ENCODE results near the gene ALG14. TPM values are rescaled to one million over a fixed set of nuclear protein-coding genes. Genes with fewer than 3 reads are reported as not detected.

The ALG14 gene
- polyA plus RNA-seq, 3 donors, result 11.6 to 16.2 (median 14.3) TPM

- DNase-seq (ENCODE audit: low read depth in 3 of 3, low spot score in 2 of 3), result no peak
Observed at GRCh38 chr1:94988356-94988755, 84.4 kb downstream of the ALG14 start.

GRCh38 chr1:94986783-94987182, 86.0 kb downstream of the ALG14 start:
- DNase-seq (ENCODE audit: low read depth in 3 of 3, low spot score in 2 of 3), result no peak

- DNase-seq (ENCODE audit: low read depth in 3 of 3, low spot score in 2 of 3), result no peak
Observed at GRCh38 chr1:94983171-94983739, 89.5 kb downstream of the ALG14 start.

GRCh38 chr1:94982398-94982797, 90.4 kb downstream of the ALG14 start:
- no peak for DNase-seq (ENCODE audit: low read depth in 3 of 3, low spot score in 2 of 3)

GRCh38 chr1:94981575-94981973, 91.2 kb downstream of the ALG14 start:
- no peak for DNase-seq (ENCODE audit: low read depth in 3 of 3, low spot score in 2 of 3)

- DNase-seq (ENCODE audit: low read depth in 3 of 3, low spot score in 2 of 3), result no peak
Observed at GRCh38 chr1:94980582-94981574, 91.9 kb downstream of the ALG14 start.

GRCh38 chr1:94979656-94980581, 92.8 kb downstream of the ALG14 start:
- no peak for DNase-seq (ENCODE audit: low read depth in 3 of 3, low spot score in 2 of 3)

GRCh38 chr1:94979131-94979530, 93.6 kb downstream of the ALG14 start:
- no peak for DNase-seq (ENCODE audit: low read depth in 3 of 3, low spot score in 2 of 3)

- DNase-seq (ENCODE audit: low read depth in 3 of 3, low spot score in 2 of 3), result no peak
Observed at GRCh38 chr1:94978401-94978800, 94.3 kb downstream of the ALG14 start.

GRCh38 chr1:94976971-94977548, 95.7 kb downstream of the ALG14 start:
- DNase-seq (ENCODE audit: low read depth in 3 of 3, low spot score in 2 of 3), result no peak

- DNase-seq (ENCODE audit: low read depth in 3 of 3, low spot score in 2 of 3), result no peak
Observed at GRCh38 chr1:94974824-94975223, 97.9 kb downstream of the ALG14 start.

- DNase-seq (ENCODE audit: low read depth in 3 of 3, low spot score in 2 of 3), result no peak
Observed at GRCh38 chr1:94974241-94974640, 98.5 kb downstream of the ALG14 start.

- no peak for DNase-seq (ENCODE audit: low read depth in 3 of 3, low spot score in 2 of 3)
Observed at GRCh38 chr1:94973309-94973922, 99.3 kb downstream of the ALG14 start.

GRCh38 chr1:94971491-94971924, 101.2 kb downstream of the ALG14 start:
- no peak for DNase-seq (ENCODE audit: low read depth in 3 of 3, low spot score in 2 of 3)

- no peak for DNase-seq (ENCODE audit: low read depth in 3 of 3, low spot score in 2 of 3)
Observed at GRCh38 chr1:94970783-94971182, 102.0 kb downstream of the ALG14 start.

- no peak for DNase-seq (ENCODE audit: low read depth in 3 of 3, low spot score in 2 of 3)
Observed at GRCh38 chr1:94969137-94969536, 103.6 kb downstream of the ALG14 start.

- DNase-seq (ENCODE audit: low read depth in 3 of 3, low spot score in 2 of 3), result no peak
Observed at GRCh38 chr1:94966033-94966432, 106.7 kb downstream of the ALG14 start.

- DNase-seq (ENCODE audit: low read depth in 3 of 3, low spot score in 2 of 3), result no peak
Observed at GRCh38 chr1:94963864-94964263, 108.9 kb downstream of the ALG14 start.

GRCh38 chr1:94962409-94963265, 110.1 kb downstream of the ALG14 start:
- no peak for DNase-seq (ENCODE audit: low read depth in 3 of 3, low spot score in 2 of 3)
